Stimulated activated CD8-positive, alpha-beta memory T cell treated with anti-CD3 and anti-CD28 coated beads, Interleukin-7, amount 100 ng/mL, for 48 hours (primary cell): ENCODE measurements around the gene KCNN1.
"Not testable (repeated sequence)": the region's sequence is repeated elsewhere in the genome, so short reads cannot be mapped to it uniquely, and the experiment has no call there.

Source experiments
- DNase-seq, 2 donors: peaks; one replicate each; pipeline ENCODE4 v3.0.0-alpha.2; 2020; ENCODE audit warnings: low read depth in 1 of 2; ENCODE audit errors: extremely low read depth in 1 of 2

Gene KCNN1

DNA sequence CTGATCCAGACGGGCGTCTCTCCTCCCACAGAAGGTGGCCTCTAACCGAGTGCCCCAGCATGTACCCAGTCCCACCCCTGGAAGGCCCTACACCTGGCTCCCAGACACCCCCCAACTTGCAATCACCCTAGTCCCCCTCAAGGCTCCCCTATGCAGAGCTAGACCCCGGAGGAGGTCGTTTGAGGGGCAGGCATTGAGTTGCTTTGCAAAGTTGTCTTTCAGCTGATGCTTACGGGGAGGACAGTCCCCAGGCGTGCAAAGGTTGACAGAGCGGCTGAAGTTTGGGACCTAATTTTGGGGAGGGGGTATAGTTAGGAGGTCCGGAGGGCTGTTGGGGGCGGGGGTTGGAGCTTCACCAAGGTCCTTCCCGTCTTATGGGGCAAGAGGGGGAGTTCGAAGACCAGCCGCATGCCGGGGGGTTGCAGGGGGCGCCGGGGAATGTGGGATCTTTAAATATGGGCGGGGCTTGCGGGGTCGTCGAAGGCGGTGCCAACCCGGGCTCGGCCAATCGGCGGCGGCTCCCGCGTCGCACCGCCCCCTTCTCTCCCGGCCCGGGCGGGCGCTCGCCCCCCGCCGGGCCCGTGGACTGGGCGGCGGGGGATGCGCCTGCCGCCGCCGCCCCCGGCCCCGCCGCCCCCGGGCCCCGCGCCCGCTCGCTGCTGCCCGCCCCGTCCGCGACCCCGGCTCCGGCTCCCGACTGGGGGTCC is at the start of gene KCNN1:
Gene KCNN1 (plus strand): TSS at position 558 of the 707 bp plus-strand sequence. CDS start 6,782 bp downstream, outside the sequence.
- no peak for DNase-seq

DNA sequence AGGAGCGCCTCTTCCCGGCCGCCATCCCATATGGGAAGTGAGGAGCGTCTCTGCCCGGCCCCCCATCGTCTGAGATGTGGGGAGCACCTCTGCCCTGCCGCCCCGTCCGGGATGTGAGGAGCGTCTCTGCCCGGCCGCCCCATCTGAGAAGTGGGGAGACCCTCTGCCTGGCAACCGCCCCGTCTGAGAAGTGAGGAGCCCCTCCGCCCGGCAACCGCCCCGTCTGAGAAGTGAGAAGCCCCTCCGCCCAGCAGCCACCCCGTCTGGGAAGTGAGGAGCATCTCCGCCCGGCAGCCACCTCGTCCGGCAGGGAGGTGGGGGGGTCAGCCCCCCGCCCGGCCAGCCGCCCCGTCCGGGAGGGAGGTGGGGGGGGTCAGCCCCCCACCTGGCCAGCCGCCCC is 48.8 kb upstream of the KCNN1 start:
- not testable (repeated sequence) for DNase-seq

DNA sequence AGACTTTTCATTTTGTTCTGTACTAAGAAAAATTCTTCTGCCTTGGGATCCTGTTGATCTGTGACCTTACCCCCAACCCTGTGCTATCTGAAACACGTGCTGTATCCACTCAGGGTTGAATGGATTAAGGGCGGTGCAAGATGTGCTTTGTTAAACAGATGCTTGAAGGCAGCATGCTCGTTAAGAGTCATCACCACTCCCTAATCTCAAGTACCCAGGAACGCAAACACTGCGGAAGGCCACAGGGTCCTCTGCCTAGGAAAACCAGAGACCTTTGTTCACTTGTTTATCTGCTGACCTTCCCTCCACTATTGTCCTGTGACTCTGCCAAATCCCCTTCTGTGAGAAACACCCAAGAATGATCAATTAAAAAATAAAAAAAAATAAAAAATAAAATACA is 47.8 kb upstream of the KCNN1 start:
- DNase-seq, result not testable (repeated sequence)

DNA sequence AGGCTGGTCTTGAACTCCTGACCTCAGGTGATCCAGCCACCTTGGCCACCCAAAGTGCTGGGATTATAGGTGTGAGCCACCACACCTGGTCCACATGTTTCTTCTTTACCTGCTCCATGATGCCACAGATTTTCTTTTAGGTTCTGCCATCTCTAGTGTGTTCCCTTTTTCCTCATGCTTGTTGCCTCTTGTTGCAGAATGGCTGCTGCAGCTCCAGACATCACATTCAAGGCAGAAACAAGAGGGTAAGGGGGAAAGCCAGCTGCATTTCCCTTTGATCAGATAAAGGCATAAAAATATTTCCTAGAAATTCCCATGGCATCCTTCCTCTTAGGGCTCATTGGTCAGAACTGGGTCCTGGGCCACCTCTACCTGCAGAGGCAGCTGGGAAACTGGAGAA is 46.4 kb upstream of the KCNN1 start:
- no peak for DNase-seq

DNA sequence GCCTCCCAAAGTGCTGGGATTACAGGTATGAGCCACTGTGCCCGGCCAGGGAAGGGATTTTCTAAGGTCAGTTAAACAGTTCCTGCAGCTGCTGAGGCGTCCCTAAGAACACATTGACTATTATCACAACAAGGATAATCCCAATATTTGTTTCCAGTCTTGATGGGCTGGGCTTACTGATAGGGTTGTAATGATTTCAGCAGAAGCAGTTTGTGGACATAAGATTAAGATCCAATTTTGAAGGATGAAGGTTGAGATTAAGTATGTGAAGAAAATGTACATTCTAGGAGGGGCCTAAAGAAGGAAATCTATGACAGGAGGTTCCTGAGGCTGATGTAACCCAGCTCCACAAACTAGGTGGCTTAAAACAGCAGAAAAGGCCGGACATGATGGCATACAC is 44.8 kb upstream of the KCNN1 start:
- DNase-seq, result no peak

DNA sequence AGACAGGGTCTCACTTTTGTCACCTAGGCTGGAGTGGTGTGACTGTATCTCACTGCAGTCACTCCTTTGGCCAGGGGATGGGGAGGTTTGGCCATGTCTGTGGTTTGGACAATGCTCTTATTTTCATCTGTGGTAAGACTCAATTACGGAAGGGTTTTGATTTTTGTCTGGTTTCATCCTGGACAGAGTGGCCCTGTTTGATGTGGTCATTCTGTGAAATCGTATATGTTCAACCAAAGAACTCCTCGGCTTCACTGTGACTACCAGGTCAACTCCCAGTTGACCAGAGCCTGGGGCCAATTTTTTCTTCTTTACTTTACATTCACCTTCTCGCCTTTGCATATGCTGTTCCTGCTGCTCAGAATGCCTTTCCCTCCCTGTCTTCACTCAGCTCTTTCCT is 40.9 kb upstream of the KCNN1 start:
- no peak for DNase-seq

DNA sequence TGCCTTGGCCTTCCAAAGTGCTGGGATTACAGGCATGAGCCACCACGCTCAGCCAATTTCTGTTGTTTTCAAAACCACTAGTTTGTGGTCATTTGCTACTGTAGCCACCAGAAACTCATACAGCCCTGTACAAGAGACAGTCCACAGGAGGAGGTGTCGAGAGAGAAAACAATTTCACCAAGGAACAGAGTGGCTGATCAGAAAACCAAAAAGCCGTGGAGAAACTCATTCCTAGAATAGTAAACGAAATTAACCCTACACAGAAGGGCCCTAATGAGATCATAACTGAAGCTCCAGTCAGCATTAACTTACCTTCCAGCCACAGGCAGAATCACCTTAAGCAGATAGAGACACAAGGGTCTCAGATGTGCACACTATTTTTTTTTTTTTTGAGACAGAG is 37.9 kb upstream of the KCNN1 start:
- DNase-seq, result no peak

DNA sequence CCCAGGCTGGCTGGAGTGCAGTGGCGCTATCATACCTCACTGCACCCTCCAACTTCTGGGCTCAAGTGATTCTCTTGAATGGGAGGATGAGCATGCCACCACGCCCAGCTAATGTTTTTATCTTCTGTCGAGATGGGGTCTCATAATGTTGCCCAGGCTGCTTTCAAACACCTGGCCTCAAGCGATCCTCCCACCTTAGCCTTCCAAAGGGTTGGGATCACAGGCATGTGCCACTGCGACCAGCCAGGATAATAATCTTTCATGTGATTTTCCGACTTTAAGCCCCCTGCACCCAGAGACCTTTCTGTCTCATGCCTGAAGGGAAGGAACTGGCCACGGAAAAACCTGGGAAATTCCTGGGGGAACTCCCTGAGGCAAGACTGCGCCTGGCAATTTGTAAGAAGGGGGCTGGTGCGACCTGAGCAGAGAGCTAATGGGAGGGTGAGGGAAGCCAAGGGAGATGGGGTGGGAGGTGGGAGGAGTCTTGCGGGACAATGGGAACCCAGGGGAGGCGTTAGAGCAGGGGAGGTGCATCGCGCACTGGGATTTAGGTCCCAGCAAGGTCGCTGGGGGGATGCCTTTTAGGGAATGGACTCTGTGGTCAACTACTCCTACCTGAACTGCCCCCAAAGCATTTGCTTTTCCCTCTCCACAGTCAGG is 35.2 kb upstream of the KCNN1 start:
- no peak for DNase-seq

DNA sequence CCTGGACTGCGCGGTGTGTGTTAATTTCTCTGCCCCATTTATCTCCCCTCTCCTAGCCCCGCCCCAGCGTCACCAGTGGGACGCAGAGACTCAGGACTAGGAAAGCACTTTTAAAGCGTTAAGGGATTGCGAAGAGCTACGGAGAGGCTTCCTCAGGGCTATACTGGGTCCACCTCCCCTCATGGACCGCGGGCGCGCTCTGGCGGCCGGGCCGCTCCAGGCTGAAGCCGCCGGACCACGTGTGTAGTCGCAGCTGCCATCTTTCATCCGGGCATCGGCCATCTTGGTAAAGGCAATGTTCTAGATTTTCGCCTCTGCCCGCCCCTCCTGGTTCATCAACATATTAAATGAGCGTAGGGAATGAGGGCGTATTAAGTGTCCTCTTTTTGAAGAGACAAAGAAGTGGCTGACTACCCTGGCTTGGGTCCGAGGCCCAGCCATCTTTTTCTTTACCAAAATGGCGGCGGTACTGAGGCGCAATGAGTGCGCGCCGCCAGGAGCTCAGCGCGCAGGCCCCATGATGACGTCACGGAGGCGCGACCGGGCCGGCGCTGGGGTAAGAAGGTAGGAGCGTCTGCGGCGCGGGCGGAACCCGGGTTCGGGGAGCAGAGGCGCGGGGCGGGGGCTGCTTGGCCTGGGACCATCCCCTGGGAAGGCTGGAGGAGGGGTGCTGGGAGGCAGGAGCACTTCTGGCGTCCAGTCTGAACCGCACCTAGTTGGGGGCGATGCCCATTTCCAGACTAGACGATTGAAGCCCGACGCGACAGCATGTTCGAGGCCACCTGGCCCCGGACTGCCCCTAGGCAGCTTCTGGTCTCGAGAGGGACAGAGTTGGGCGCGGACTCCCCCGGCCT is 34.2 kb upstream of the KCNN1 start, which contains the start of gene CCDC124:
Gene CCDC124 (plus strand): TSS at position 531 of the 854 bp plus-strand sequence. CDS start 3,406 bp downstream, outside the sequence.
- DNase-seq, result peak; percentile 81 to 84

DNA sequence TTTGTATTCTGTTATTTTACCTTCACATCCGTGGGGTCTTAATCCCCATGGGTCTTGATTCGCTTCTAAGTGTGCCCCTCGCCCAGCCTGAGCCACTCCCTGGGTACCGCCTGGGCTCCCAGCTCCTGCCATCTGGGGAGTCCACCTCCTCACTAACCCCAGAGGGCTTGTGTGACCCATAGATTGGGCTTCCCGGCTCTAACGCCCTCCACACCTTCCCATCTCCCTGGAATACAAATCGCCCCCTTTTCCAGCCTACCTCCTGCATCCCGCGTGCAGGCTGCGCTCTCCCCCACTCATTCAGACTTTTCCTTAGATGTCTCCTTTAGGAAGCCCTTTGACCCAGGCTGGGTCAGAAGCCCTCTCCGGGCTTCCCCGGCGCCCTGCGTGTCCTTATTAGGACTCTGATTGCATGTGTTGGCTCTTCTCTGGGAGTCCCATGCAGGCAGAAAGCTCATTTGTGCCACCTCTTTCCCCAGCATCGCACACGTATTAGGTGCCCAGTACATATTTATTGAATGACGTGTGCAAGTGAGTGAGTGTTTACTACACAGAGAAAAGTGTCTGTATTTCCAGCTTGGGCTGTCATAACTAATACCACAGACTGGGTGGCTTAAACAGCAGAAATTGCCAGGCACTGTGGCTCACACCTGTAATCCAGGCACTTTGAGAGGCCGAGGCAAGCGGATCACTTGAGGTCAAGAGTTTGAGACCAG is 33.3 kb upstream of the KCNN1 start:
- DNase-seq, result no peak

DNA sequence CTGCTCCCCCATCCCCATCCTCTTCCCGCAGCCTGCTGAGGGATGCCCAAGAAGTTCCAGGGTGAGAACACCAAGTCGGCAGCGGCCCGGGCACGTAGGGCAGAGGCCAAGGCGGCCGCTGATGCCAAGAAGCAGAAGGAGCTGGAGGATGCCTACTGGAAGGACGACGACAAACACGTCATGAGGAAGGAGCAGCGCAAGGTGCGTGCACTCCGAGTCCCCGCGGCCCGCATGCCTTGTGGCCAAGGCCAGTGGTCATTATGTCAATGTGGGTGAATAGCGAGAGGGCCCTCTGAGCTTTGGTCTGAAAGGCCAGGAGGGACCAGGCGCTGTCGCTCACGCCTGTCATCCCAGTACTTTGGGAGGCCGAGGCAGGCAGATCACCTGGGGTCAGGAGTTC is 30.5 kb upstream of the KCNN1 start:
- no peak for DNase-seq

DNA sequence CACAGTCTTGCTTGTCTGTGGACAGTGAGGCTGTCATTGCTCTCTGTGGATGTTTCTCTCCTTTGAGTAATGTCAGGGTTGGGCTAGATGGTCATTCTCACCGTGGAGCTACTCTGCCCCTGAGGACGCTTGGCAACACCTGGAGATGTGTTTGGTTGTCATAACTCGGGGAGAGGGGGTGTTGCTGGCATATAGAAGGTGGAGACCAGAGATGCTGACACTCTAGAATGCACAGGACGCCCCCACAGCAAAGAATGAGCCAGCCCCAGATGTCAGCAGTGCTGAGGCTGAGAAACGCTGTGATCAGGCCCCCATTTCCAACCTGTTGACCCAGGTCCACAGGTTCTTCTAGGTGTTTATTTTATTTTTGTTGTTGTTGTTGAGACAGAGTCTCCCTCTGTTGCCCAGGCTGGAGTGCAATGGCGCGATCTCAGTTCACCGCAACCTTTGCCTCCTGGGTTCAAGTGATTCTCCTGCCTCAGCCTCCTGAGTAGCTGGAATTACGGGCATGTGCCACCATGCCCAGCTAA is 29.5 kb upstream of the KCNN1 start:
- no peak for DNase-seq

DNA sequence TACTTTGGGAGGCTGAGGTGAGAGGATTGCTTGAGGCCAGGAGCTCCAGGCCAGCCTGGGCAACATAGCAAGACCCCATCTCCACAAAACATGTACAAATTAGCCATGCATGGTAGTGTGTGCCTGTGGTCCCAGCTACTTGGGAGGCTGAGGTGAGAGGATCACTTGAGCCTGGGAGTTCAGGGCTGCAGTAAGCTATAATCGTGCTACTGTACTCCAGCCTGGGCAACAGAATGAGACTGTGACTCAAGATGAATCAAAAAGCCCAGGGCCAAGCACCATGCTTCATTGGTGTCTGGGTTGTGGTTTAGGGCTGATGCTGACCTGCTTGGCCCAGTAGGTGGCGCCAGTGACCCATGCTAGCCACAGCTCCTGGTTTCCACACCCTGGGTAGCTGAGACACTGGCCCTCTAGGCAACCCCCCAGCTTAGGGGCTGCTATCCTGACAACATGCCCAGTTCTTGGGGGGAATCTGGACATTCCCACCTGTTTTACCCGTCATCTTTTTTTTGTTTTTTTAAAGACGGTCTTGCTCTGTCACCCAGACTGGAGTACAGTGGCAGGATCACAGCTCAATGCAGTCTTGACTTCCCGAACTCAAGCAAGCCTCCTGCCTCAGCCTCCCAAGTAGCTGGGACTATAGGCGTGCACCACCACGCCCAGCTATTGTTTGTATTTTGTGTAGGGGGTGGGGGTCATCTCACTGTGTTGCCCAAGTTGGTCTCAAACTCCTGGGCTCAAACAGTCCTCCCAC is 28.6 kb upstream of the KCNN1 start:
- peak; percentile 66 to 76 for DNase-seq

DNA sequence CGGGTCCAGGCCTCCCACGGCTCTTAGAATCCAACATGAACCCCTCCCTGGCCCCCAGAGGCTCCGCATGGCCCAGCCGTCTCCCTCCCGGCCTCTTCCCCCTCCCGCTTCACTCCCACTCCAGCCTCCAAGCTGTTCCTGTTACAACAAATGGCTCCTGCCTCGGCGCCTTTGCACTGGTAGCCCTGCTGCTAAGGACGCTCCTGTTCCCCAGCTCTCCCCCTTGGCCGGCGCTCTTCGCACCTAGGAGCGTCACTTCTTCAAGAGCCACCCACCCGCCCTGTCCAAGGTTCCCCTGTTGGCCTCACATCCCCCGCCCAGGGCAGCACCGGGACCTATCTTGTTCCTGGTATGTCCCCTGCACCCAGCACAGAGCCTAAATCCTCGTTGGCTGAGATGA is 24.7 kb upstream of the KCNN1 start:
- DNase-seq, result no peak

DNA sequence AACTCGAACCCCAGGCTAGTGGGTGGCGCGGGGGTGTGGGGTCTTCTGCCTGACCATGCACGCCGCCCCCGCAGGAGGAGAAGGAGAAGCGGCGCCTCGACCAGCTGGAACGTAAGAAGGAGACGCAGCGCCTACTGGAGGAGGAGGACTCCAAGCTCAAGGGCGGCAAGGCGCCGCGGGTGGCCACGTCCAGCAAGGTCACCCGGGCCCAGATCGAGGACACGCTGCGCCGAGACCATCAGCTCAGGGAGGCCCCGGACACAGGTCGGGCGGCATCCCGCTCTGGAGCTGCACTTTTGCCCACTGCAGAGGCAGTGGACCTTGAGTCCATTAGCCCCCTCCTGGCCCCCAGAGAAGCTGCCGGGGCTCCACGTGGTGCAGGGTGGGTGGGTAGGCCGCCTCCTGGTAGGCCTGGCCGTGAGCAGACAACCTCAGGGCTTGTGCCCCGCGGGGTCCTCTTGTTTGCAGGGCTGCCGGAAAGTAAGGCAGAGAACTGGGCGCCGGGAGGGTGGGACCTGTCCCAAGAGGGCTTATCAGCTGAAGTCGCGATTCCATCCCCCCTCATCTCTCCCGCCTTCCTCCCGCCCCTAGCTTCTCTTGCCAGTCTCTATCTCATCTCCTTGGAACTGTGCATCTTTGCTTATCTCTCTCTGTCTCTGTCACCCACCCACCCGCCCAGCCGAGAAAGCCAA is 24.2 kb upstream of the KCNN1 start:
- no peak for DNase-seq

DNA sequence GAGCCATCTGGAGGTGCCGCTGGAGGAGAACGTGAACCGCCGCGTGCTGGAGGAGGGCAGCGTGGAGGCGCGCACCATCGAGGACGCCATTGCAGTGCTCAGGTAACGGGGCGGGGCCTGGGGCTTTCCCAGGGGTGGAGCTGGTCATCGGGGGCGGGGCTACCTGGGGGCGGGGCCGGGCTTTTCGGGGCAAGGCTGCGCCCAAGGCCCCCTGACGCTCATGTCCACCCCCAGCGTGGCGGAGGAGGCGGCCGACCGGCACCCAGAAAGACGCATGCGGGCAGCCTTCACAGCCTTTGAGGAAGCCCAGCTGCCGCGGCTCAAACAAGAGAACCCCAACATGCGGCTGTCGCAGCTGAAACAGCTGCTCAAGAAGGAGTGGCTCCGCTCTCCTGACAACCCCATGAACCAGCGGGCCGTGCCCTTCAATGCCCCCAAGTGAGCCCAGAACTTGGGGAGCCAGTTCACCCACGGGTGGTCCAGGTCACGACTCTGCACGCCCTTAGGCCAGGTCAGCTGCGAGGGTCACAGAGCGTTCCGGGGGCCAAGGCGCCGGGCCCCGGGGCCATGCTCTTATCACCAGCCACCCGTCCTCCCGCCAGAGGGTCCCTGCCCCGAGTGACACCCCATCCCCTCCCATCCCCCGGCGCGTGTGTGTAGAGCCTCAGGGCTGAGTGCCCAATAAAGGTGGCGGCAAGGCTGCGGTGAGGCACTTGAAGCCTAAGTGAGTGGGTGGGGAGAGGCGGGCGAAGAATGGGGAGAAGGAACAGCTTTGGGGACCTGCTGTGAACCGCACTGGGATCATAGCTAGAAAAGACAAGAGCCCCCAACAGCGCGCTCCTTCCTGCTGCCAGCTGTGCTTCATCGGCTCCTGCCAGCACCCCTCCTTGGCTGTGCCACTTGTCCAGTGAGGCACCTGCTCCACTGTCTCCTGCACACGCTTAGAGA is 23.4 kb upstream of the KCNN1 start:
- DNase-seq, result no peak

DNA sequence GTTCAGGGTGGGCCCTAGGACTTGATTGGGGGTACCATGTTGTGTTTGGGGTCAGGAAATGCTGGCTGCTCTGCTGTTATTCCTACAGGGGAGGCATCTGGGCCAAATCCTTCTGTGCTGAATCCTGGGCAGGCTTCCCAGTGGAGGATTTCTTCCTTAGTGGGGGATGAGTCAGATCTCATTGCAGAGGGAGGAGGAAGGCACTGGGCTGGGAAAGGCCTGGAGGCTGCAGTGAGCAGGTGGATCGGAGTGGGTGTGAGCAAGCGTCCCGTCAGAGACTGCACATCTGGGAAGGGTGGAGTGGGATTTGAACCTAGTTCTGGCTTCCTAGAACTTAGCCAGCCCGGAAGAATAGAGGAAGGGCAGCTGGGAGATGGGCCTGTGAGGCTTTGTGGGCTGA is 22.6 kb upstream of the KCNN1 start:
- DNase-seq, result no peak
